ENCODE measurements around the gene KRT38.

KRT38 gene

DNA sequence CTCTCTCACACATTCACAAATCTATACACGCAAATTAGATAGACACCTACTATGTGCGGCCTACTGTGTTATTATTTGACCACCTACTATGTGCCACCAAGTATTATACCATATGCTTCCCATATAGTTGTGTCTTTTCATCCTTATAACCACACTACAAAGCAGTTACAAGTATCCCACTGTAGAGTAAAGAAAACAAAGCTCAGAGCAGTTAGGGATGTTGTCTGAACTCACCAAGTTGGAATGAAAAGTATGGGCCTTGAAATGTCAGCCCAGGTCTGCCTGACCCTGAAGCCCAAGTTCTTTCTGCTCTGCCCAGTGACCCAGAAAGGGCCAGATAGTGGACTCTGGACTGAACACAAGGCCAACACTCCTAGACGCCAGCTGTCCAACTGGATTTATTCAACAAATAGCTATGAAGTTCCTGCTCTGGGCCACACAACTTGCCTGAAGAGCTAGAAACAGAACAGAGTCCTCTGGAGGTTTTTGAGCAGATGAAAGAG is 24.9 kb downstream of the KRT38 start:
- no peak overlapping the region for H2AFZ ChIP-seq (ENCODE audit: low read depth, low read length)
- no peaks in the 10 kb centered on the region for H3K4me1 ChIP-seq (ENCODE audit: insufficient read depth, low read length)
- no peaks in the 10 kb centered on the region for H3K27me3 ChIP-seq (ENCODE audit: insufficient read depth, low read length)
- H3K9me3 ChIP-seq (ENCODE audit: low read length): no peaks in the 10 kb centered on the region
- H3K36me3 ChIP-seq (ENCODE audit: insufficient read depth, low read length): no peaks in the 10 kb centered on the region
- no peak overlapping the region for H3K4me3 ChIP-seq (ENCODE audit: low read length)

- Histone ChIP-seq H3K9me3 (ENCODE audit: low read length) (no peaks in the 10 kb centered on the region), H2AFZ (ENCODE audit: low read depth, low read length) (no peak overlapping the region), H3K4me1 (ENCODE audit: insufficient read depth, low read length) (no peaks in the 10 kb centered on the region), H3K36me3 (ENCODE audit: insufficient read depth, low read length) (no peaks in the 10 kb centered on the region), H3K4me3 (ENCODE audit: low read length) (no peak overlapping the region), H3K27me3 (ENCODE audit: insufficient read depth, low read length) (no peaks in the 10 kb centered on the region)
Measured at GRCh38 chr17:41415411-41415810, 25.4 kb downstream of the KRT38 start.

DNA sequence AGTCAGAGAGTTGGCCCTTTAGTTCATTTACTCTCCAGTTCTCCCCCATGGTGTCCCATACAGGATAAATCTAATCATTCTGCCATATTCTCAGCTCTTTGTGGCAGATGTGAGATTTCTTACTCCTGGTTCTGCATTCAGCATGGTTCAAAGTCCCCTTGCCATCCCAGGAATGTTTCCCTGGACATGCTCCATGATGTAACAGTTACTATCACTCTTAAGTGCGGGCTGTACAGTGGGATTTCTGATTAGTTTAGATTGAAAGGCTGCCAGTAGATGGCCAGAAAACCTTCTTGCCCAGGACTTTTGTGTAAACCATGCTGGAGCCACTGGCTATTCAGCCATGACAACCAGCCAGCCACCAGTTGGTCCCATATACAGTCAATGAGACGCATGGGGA is 26.8 kb downstream of the KRT38 start:
- Histone ChIP-seq H3K27me3 (ENCODE audit: insufficient read depth, low read length) (no peaks in the 10 kb centered on the region), H2AFZ (ENCODE audit: low read depth, low read length) (no peak overlapping the region), H3K9me3 (ENCODE audit: low read length) (no peaks in the 10 kb centered on the region), H3K4me1 (ENCODE audit: insufficient read depth, low read length) (no peaks in the 10 kb centered on the region), H3K36me3 (ENCODE audit: insufficient read depth, low read length) (no peaks in the 10 kb centered on the region), H3K4me3 (ENCODE audit: low read length) (no peak overlapping the region)

GRCh38 chr17:41413353-41413957 is 27.3 kb downstream of the KRT38 start:
- H3K4me1 ChIP-seq (ENCODE audit: insufficient read depth, low read length): no peaks in the 10 kb centered on the region
- H3K36me3 ChIP-seq (ENCODE audit: insufficient read depth, low read length): no peaks in the 10 kb centered on the region
- H3K9me3 ChIP-seq (ENCODE audit: low read length): no peaks in the 10 kb centered on the region
- H3K4me3 ChIP-seq (ENCODE audit: low read length): no peak overlapping the region
- no peaks in the 10 kb centered on the region for H3K27me3 ChIP-seq (ENCODE audit: insufficient read depth, low read length)
- no peak overlapping the region for H2AFZ ChIP-seq (ENCODE audit: low read depth, low read length)

DNA sequence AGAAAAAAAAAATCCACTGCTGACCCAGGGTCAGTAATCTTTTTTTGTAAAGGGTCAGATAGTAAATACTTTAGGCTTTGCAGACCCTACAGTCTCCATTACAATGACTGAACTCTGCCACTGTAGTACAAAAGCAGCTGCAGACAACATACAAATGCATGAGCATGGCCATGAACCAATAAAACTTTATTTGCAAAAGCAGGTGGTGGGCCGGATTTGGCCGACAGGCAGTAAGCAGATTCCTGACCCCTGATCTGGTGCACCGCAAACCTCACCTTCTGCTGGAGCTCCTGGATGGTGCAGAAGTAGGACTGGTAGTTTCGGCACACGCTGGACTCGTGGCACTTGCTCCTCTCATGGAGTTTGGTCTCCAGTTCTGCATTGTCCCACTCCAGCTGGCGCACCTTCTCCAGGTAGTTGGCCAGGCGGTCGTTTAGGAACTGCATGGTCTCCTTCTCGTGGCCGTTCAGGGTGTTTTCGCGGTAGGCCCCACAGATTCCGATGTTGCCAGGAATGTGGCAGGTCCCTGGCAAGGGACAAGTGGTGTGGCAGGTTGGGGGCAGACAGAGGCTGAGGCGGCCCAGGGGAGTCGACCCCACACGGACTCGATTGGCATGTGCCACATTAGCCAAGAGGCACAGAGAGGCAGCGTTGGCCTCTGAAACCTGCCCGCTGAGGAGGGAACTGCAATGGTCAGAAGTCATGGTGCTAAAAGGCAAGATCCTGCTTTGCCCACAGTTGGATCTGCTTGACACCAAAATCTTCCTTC is 29.5 kb downstream of the KRT38 start:
- no peaks in the 10 kb centered on the region for H3K9me3 ChIP-seq (ENCODE audit: low read length)
- no peaks in the 10 kb centered on the region for H3K27me3 ChIP-seq (ENCODE audit: insufficient read depth, low read length)
- no peak overlapping the region for H2AFZ ChIP-seq (ENCODE audit: low read depth, low read length)
- no peaks in the 10 kb centered on the region for H3K36me3 ChIP-seq (ENCODE audit: insufficient read depth, low read length)
- H3K4me1 ChIP-seq (ENCODE audit: insufficient read depth, low read length): no peaks in the 10 kb centered on the region
- no peak overlapping the region for H3K4me3 ChIP-seq (ENCODE audit: low read length)

GRCh38 chr17:41407226-41407625 is 33.6 kb downstream of the KRT38 start:
- no peaks in the 10 kb centered on the region for H3K4me1 ChIP-seq (ENCODE audit: insufficient read depth, low read length)
- H3K27me3 ChIP-seq (ENCODE audit: insufficient read depth, low read length): no peaks in the 10 kb centered on the region
- no peaks in the 10 kb centered on the region for H3K36me3 ChIP-seq (ENCODE audit: insufficient read depth, low read length)
- no peaks in the 10 kb centered on the region for H3K9me3 ChIP-seq (ENCODE audit: low read length)
- no peak overlapping the region for H3K4me3 ChIP-seq (ENCODE audit: low read length)
- no peak overlapping the region for H2AFZ ChIP-seq (ENCODE audit: low read depth, low read length)

DNA sequence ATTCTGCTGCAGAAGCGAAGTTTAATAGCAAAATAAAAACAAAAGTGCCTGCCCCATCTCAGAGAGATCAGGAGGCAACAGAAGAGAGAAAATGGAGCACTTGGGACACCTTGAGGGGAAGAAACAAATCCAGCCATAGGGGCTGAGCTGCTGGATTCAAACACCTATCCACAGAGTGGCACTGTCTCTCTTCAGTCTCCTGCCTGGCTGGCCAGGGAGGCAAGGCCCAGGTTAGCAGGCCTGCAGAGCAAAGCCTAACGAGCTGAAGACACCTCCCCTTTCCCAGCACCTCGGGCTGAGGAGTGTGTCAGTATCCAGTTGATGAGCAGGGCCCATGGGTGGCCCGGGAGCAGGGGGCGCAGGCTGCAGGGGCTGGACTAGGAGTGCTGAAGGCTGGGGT is 34.6 kb downstream of the KRT38 start:
- no peaks in the 10 kb centered on the region for H3K9me3 ChIP-seq (ENCODE audit: low read length)
- H3K36me3 ChIP-seq (ENCODE audit: insufficient read depth, low read length): no peaks in the 10 kb centered on the region
- H3K4me3 ChIP-seq (ENCODE audit: low read length): no peak overlapping the region
- H3K4me1 ChIP-seq (ENCODE audit: insufficient read depth, low read length): no peaks in the 10 kb centered on the region
- H3K27me3 ChIP-seq (ENCODE audit: insufficient read depth, low read length): no peaks in the 10 kb centered on the region
- no peak overlapping the region for H2AFZ ChIP-seq (ENCODE audit: low read depth, low read length)

DNA sequence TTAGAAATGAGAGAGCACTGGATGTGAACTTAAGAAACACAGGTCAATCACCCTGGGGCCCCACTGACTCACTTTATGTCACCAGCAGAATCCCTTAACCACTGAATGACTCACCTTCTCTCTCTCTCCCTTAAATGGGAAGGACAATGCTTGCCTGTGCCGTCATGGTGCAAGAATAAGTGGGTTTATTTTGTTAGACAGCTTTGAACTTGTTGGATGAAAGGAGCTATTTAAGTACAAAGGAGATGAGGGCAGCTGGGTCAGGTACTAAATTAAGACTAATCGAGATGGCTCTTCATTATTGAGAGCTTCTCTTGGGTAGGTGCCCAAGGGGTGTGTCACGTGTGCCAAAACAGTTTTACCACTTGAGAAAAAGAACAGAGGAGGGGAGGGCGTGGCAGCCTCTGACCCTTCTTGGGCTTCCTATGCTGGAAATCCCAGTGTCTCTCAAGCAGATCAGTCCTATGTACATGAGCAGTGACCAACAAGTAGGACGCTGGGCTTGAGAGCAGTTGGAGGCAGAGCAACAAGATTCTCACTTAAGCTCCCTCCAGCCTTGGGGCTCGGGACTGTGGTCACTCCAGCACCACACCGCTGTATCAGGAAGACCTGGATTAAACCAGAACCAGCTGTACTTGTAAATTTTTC is 36.6 kb downstream of the KRT38 start:
- Histone ChIP-seq H3K4me1 (ENCODE audit: insufficient read depth, low read length) (no peaks in the 10 kb centered on the region), H3K4me3 (ENCODE audit: low read length) (no peak overlapping the region), H3K27me3 (ENCODE audit: insufficient read depth, low read length) (no peaks in the 10 kb centered on the region), H2AFZ (ENCODE audit: low read depth, low read length) (no peak overlapping the region), H3K9me3 (ENCODE audit: low read length) (no peaks in the 10 kb centered on the region), H3K36me3 (ENCODE audit: insufficient read depth, low read length) (no peaks in the 10 kb centered on the region)

DNA sequence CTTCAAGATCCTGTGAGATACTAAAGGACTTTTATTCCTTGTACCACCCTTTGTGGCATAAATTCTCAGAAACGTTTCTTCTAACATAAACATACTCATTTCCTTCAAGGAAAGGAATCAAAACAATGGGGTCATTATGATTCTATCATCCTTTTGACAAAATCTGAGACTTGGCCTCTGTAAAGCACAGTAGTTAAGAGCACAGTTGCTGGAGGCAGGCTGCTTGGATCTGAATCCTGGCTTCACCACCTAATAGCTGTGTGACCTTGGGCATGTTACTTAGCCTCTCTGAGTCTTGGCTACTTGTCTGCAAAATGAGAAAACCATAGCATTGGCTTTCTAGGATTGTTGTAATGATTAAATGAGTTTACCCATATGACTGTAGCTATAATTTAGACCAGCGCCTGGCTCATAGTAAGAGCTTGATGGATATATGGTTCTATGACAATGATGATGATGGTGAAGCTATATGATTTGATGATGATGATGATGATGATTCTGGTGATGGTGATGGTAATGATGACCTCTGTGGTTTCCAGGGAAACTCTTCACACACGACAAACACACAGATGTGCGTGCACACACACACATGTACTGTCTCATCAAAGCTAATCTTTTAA is 37.3 kb downstream of the KRT38 start:
- Histone ChIP-seq H3K4me3 (ENCODE audit: low read length) (no peak overlapping the region), H2AFZ (ENCODE audit: low read depth, low read length) (no peak overlapping the region), H3K9me3 (ENCODE audit: low read length) (no peaks in the 10 kb centered on the region), H3K27me3 (ENCODE audit: insufficient read depth, low read length) (no peaks in the 10 kb centered on the region), H3K4me1 (ENCODE audit: insufficient read depth, low read length) (no peaks in the 10 kb centered on the region), H3K36me3 (ENCODE audit: insufficient read depth, low read length) (no peaks in the 10 kb centered on the region)

GRCh38 chr17:41402161-41402560 is 38.6 kb downstream of the KRT38 start:
- H3K36me3 ChIP-seq (ENCODE audit: insufficient read depth, low read length): no peaks in the 10 kb centered on the region
- no peaks in the 10 kb centered on the region for H3K4me1 ChIP-seq (ENCODE audit: insufficient read depth, low read length)
- H3K27me3 ChIP-seq (ENCODE audit: insufficient read depth, low read length): no peaks in the 10 kb centered on the region
- H3K4me3 ChIP-seq (ENCODE audit: low read length): no peak overlapping the region
- no peaks in the 10 kb centered on the region for H3K9me3 ChIP-seq (ENCODE audit: low read length)
- no peak overlapping the region for H2AFZ ChIP-seq (ENCODE audit: low read depth, low read length)

DNA sequence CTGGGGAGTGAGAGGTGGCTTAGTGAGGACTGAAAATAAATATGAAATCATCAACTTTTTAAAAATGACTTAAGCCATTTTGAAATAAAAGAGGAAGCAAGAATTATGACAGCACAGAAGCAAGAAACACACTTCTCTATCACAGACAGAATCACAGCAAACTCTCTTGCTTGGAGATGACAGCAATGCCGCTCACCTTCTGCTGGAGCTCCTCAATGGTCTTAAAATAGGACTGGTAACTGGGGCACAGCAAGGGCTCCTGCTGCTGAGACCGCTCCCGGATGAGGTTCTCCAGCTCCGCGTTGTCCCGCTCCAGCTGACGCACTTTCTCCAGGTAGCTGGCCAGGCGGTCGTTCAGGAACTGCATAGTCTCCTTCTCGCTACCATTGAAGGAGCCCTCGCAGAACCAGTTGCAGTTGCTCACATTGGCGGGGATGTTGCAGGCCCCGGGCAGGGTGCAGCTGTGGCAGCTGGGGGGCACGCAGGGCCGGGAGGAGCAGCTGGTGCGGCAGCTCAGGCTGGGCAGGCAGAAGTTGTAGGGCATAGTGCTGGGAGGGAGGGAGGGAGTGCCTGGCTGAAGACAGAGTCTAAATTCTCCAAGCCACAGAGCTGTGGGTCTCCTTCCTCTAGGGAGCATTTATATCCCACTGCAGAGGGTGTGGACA is 43.7 kb downstream of the KRT38 start, which contains the start of gene KRT31:
TSS of gene KRT31 (minus strand) at position 613 of the 665 bp plus-strand sequence. CDS start at position 544, 69 bp downstream.
- Histone ChIP-seq H3K9me3 (ENCODE audit: low read length) (no peaks in the 10 kb centered on the region), H3K4me3 (ENCODE audit: low read length) (no peak within 1 kb of the TSS), H3K4me1 (ENCODE audit: insufficient read depth, low read length) (no peaks in the 10 kb centered on the region), H3K36me3 (ENCODE audit: insufficient read depth, low read length) (no peaks in the 10 kb centered on the region), H2AFZ (ENCODE audit: low read depth, low read length) (no peak within 1 kb of the TSS), H3K27me3 (ENCODE audit: insufficient read depth, low read length) (no peaks in the 10 kb centered on the region)

DNA sequence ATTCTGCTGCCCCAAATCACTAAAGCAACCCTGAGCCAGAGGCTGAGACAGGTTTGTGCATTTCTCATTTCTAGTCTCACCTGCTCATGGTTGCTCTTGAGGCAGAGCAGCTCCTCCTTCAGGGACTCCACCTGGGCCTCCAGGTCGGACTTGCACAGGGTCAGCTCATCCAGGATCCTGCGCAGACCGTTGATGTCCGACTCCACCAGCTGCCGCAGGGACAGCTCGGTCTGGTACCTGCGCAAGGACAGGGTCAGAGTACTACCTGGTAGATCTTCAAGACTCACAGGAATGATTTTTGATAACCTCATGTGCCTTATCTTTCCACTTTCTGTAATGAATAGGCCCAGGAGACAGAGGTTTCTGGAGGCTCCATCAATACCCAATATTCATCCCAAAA is 44.4 kb downstream of the KRT38 start:
- no peaks in the 10 kb centered on the region for H3K27me3 ChIP-seq (ENCODE audit: insufficient read depth, low read length)
- H3K9me3 ChIP-seq (ENCODE audit: low read length): no peaks in the 10 kb centered on the region
- H3K4me1 ChIP-seq (ENCODE audit: insufficient read depth, low read length): no peaks in the 10 kb centered on the region
- no peaks in the 10 kb centered on the region for H3K36me3 ChIP-seq (ENCODE audit: insufficient read depth, low read length)
- no peak overlapping the region for H3K4me3 ChIP-seq (ENCODE audit: low read length)
- no peak overlapping the region for H2AFZ ChIP-seq (ENCODE audit: low read depth, low read length)

Data from neuron (in vitro differentiated cells).